GM18526 (cell line): ENCODE data around the gene NUP210.

Experiments
- POLR2A ChIP-seq: IDR thresholded peaks from 3 replicates; pipeline ENCODE4 v1.6.1; 2011; ENCODE audit not compliant: insufficient read length; ENCODE audit errors: extremely low read depth

The NUP210 gene

GRCh38 chr3:13274551-13275332 lies 145.4 kb downstream of the NUP210 start:
- no peak for TF ChIP-seq POLR2A

GRCh38 chr3:13274125-13274524 lies 146.0 kb downstream of the NUP210 start:
- no peak for TF ChIP-seq POLR2A

DNA sequence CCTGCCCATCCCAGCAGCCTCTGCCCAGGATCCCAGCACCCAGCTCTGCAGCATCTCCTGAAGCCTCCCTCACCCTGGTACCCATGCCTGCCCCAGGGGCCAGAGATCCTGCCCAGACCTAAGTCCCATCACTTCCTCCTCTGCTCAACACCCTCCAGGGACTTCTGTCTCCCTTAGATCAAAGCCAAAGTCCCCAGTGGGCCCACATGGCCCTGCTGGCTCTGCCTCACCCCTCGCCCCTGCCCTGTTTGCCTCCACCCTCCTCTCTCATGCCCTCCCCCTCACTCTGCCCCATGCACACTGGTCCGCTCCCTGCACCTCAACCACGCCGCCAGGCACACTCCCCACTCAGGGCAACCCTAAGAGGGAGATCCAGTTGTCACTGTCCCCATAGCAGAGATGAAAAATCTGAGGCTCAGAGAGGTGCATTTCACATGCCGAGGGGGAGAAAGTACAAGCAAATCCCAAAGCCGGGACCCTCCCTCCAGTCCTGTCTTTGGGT lies 146.5 kb downstream of the NUP210 start:
- TF ChIP-seq POLR2A, result no peak

GRCh38 chr3:13272831-13273603 lies 147.1 kb downstream of the NUP210 start:
- TF ChIP-seq POLR2A, result no peak

- no peak for TF ChIP-seq POLR2A
These were observed 150.3 kb downstream of the NUP210 start for GRCh38 chr3:13269711-13270378.

GRCh38 chr3:13268961-13269441 lies 151.1 kb downstream of the NUP210 start:
- TF ChIP-seq POLR2A, result no peak

- no peak for TF ChIP-seq POLR2A
These were observed 152.0 kb downstream of the NUP210 start for GRCh38 chr3:13268120-13268519.

DNA sequence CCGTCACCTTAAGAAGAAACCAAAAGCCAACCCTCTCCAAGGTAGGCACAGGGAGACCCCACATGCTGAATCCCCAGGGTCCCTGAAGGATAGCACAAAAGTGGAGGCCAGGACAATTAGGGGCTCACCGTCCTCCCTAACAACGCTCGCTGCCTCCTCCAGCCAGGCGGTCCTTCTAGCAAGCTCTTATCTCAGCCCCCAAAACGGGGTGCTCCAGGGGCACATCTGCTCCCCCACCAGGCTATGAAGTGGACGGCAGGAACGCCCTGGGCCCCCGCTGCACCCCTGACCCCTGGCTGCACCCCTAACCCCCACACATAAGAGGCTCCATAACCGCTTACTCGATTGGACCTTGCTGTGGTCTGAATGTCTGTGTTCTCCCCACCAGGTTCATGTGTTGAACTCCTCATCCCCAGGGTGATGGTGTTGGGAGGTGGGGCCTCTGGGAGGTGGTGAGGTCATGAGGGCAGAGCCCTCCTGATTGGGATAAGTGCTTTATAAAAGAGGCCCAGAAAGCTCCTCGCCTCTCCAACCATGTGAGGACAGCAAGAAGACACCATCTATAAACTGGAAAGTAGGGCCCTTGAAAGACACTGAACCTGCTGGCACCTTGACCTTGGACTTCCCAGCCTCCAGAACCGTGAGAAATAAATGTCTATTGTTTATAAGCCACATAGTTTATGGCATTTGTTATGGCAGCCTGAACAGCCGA lies 153.3 kb downstream of the NUP210 start:
- TF ChIP-seq POLR2A, result no peak
